Mesothelial cell of epicardium (in vitro differentiated cells): ENCODE results near the gene CHD2. TPM values are rescaled to one million over a fixed set of nuclear protein-coding genes. Genes with fewer than 3 reads are reported as not detected.

Experiments used
- DNase-seq, 2 experiments: peaks; one replicate each; pipeline ENCODE4 v3.0.0; 2021; ENCODE audit warnings: low spot score in 2 of 2; ENCODE audit not compliant: unreplicated experiment in 2 of 2
- H3K27ac Mint-ChIP-seq: 2 replicates; pipeline ENCODE4 v1.8.0; 2021; ENCODE audit warnings: mixed read lengths
- H3K27me3 Mint-ChIP-seq: 2 replicates; pipeline ENCODE4 v1.8.0; 2021; ENCODE audit warnings: low read depth, mixed read lengths
- H3K36me3 Mint-ChIP-seq: 2 replicates; pipeline ENCODE4 v1.8.0; 2021; ENCODE audit warnings: mixed read lengths
- H3K4me1 Mint-ChIP-seq: 2 replicates; pipeline ENCODE4 v1.8.0; 2021; ENCODE audit warnings: mixed read lengths
- H3K4me3 Mint-ChIP-seq: 2 replicates; pipeline ENCODE4 v1.8.0; 2021; ENCODE audit warnings: mild to moderate bottlenecking, moderate library complexity, mixed read lengths
- H3K9me3 Mint-ChIP-seq: 2 replicates; pipeline ENCODE4 v1.8.0; 2021; ENCODE audit warnings: mixed read lengths
- CTCF ChIP-seq: fragments of 200-600 bp; sonication (generic); IDR thresholded peaks from one replicate; pipeline ENCODE4 v1.5.0; 2021; ENCODE audit warnings: antibody characterized with exemption; ENCODE audit not compliant: unreplicated experiment
- total RNA-seq: library from RNA; stranded (reverse); gene quantifications from 3 replicates; pipeline ENCODE4 v1.2.1, GENCODE V29; 2021

CHD2 gene
- total RNA-seq, 1 donor from 2014 or later, result 178 TPM

GRCh38 chr15:93056836-93057235 is 156.7 kb downstream of the CHD2 start:
- no peak overlapping the region for H3K4me3 Mint-ChIP-seq
- H3K36me3 Mint-ChIP-seq, result peaks cover 13% of the 10 kb centered on the region

GRCh38 chr15:93057618-93058017 is 157.5 kb downstream of the CHD2 start:
- DNase-seq, result no peak
- H3K27ac Mint-ChIP-seq, result no peak overlapping the region
- peaks cover 11% of the 10 kb centered on the region for H3K36me3 Mint-ChIP-seq
- H3K4me1 Mint-ChIP-seq, result peaks cover 18% of the 10 kb centered on the region
- H3K27me3 Mint-ChIP-seq, result no peaks in the 10 kb centered on the region
- no peak overlapping the region for H3K4me3 Mint-ChIP-seq
- H3K9me3 Mint-ChIP-seq, result no peaks in the 10 kb centered on the region
- TF ChIP-seq CTCF, result no peak

More at GRCh38 chr15:93056836-93057235, 156.7 kb downstream of the CHD2 start:
- Mint-ChIP-seq H3K9me3 (no peaks in the 10 kb centered on the region), H3K27ac (no peak overlapping the region), H3K27me3 (no peaks in the 10 kb centered on the region), H3K4me1 (peaks cover 12% of the 10 kb centered on the region)
- no peak for TF ChIP-seq CTCF
- no peak for DNase-seq

GRCh38 chr15:93058128-93058527 is 158.0 kb downstream of the CHD2 start:
- peaks cover 22% of the 10 kb centered on the region for H3K4me1 Mint-ChIP-seq
- H3K9me3 Mint-ChIP-seq, result no peaks in the 10 kb centered on the region
- no peak overlapping the region for H3K4me3 Mint-ChIP-seq
- no peak overlapping the region for H3K27ac Mint-ChIP-seq
- no peak for TF ChIP-seq CTCF
- peaks cover 7% of the 10 kb centered on the region for H3K36me3 Mint-ChIP-seq
- DNase-seq, result no peak
- no peaks in the 10 kb centered on the region for H3K27me3 Mint-ChIP-seq

- Mint-ChIP-seq H3K9me3 (no peaks in the 10 kb centered on the region), H3K27me3 (no peaks in the 10 kb centered on the region), H3K4me1 (peaks cover 28% of the 10 kb centered on the region), H3K4me3 (no peak overlapping the region), H3K36me3 (peaks cover 6% of the 10 kb centered on the region), H3K27ac (no peak overlapping the region)
- no peak for TF ChIP-seq CTCF
- DNase-seq, result no peak
Measured at GRCh38 chr15:93058904-93059427, 158.8 kb downstream of the CHD2 start.

GRCh38 chr15:93059442-93059841 is 159.3 kb downstream of the CHD2 start:
- Mint-ChIP-seq H3K4me1 (peaks cover 33% of the 10 kb centered on the region), H3K9me3 (no peaks in the 10 kb centered on the region), H3K27ac (no peak overlapping the region), H3K36me3 (peaks cover 6% of the 10 kb centered on the region), H3K4me3 (no peak overlapping the region), H3K27me3 (no peaks in the 10 kb centered on the region)
- DNase-seq, result no peak
- TF ChIP-seq CTCF, result no peak
